Measurements from ENCODE around the gene TTLL5. TPM values are rescaled to one million over a fixed set of nuclear protein-coding genes. Genes with fewer than 3 reads are reported as not detected.

TTLL5 gene
- total and polyA plus RNA-seq, 9 of the 15 experiments (the other 6 are each of a cell fraction or from before 2014, with no cell fraction given) = 4.1 to 18.9 (median 12.6) TPM

DNA sequence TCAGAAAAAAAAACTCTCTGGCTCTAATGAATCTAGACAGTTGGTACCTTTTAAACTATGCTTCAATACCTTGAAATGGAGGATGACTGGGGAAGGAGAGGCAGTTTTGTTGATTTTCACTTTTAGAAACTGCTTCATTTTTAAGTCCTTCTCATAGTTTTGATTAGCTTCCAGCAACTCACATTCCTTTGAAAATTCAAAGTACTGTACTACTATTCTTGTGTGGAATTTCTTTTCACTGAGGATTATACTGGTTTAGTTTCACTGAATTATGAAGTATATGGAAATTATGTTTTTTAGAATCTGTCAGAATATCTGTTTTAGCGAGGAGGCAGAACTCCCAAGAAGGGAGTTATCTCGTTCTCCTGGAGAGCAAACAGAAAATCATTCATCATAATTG is 204.5 kb downstream of the TTLL5 start:
- H3K9ac ChIP-seq (ENCODE audit: insufficient read depth in 1 of 2, low read depth in 2 of 2, low read length in 2 of 2) = no peak overlapping the region
- BruUV-seq (replicated peaks) = no TSS peak
- DNase-seq (ENCODE audit: extremely low read depth in 1 of 4, low spot score in 3 of 4) (no peak), ATAC-seq (no peak), FAIRE-seq (no peak)
- no peaks in the 10 kb centered on the region for H3K36me3 ChIP-seq (ENCODE audit: control insufficient read depth, insufficient read depth, low read length)
- in situ Hi-C loops (cut with MboI) = no loop called here
- no peaks in the 10 kb centered on the region for H4K20me1 ChIP-seq (replicated peaks; ENCODE audit: control insufficient read depth, insufficient read depth, low read length)
- no peaks in the 10 kb centered on the region for H3K9me1 ChIP-seq (ENCODE audit: control insufficient read depth, insufficient read depth, low read length)
- peaks cover 0 to 13% of the 10 kb centered on the region in 2 experiments; a peak in 2 of 5 replicates for H3K4me1 ChIP-seq (replicated peaks in 1 of 2; ENCODE audit: control insufficient read depth in 2 of 2, insufficient read depth in 2 of 2, low read length in 2 of 2)
- no peaks in the 10 kb centered on the region for H3K79me2 ChIP-seq (ENCODE audit: control insufficient read depth, insufficient read depth, low read length)
- POLR2A ChIA-PET = no interaction called here
- CTCF ChIA-PET (ENCODE audit: low intra/inter-chr PET ratio) = no interaction called here
- no peak overlapping the region for H2AFZ ChIP-seq (ENCODE audit: low read depth, low read length)
- H3K27me3 ChIP-seq (ENCODE audit: control insufficient read depth in 2 of 2, insufficient read depth in 2 of 2, low read length in 2 of 2) = no peaks in the 10 kb centered on the region
- no peak overlapping the region for H3K4me3 ChIP-seq
- H3K27ac ChIP-seq (ENCODE audit: extremely low read depth, low read depth, low read length) = no peak overlapping the region
- H3K4me2 ChIP-seq (ENCODE audit: insufficient read depth, low read length) = no peak overlapping the region
- intact Hi-C loops (cut with micrococcal nuclease) = no loop called here
- TF ChIP-seq, protein P1, sequence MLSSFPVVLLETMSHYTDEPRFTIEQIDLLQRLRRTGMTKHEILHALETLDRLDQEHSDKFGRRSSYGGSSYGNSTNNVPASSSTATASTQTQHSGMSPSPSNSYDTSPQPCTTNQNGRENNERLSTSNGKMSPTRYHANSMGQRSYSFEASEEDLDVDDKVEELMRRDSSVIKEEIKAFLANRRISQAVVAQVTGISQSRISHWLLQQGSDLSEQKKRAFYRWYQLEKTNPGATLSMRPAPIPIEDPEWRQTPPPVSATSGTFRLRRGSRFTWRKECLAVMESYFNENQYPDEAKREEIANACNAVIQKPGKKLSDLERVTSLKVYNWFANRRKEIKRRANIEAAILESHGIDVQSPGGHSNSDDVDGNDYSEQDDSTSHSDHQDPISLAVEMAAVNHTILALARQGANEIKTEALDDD (IDR thresholded peaks at IDR 0.05) = no peak
- TF ChIP-seq, protein P2, sequence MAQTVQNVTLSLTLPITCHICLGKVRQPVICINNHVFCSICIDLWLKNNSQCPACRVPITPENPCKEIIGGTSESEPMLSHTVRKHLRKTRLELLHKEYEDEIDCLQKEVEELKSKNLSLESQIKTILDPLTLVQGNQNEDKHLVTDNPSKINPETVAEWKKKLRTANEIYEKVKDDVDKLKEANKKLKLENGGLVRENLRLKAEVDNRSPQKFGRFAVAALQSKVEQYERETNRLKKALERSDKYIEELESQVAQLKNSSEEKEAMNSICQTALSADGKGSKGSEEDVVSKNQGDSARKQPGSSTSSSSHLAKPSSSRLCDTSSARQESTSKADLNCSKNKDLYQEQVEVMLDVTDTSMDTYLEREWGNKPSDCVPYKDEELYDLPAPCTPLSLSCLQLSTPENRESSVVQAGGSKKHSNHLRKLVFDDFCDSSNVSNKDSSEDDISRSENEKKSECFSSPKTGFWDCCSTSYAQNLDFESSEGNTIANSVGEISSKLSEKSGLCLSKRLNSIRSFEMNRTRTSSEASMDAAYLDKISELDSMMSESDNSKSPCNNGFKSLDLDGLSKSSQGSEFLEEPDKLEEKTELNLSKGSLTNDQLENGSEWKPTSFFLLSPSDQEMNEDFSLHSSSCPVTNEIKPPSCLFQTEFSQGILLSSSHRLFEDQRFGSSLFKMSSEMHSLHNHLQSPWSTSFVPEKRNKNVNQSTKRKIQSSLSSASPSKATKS (CRISPR knock-in tag; IDR thresholded peaks at IDR 0.05) = no peak
- no peak for TF ChIP-seq KHSRP (IDR thresholded peaks at IDR 0.05)
- no peak for TF ChIP-seq TARDBP (IDR thresholded peaks at IDR 0.05)
- TF ChIP-seq, protein P3, sequence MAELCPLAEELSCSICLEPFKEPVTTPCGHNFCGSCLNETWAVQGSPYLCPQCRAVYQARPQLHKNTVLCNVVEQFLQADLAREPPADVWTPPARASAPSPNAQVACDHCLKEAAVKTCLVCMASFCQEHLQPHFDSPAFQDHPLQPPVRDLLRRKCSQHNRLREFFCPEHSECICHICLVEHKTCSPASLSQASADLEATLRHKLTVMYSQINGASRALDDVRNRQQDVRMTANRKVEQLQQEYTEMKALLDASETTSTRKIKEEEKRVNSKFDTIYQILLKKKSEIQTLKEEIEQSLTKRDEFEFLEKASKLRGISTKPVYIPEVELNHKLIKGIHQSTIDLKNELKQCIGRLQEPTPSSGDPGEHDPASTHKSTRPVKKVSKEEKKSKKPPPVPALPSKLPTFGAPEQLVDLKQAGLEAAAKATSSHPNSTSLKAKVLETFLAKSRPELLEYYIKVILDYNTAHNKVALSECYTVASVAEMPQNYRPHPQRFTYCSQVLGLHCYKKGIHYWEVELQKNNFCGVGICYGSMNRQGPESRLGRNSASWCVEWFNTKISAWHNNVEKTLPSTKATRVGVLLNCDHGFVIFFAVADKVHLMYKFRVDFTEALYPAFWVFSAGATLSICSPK (IDR thresholded peaks at IDR 0.05; ENCODE audit: borderline replicate concordance) = no peak
- TF ChIP-seq MTA2 (IDR thresholded peaks at IDR 0.05; ENCODE audit: low read depth) = no peak
- TF ChIP-seq DIDO1 (tag; IDR thresholded peaks at IDR 0.05; ENCODE audit: low read depth) = no peak
- TF ChIP-seq ZNF140 (CRISPR knock-in tag; IDR thresholded peaks at IDR 0.05) = no peak
- WGBS (ENCODE audit: insufficient coverage, low coverage, missing lambda C conversion rate) = 39% methylated on average over 2 of the region's 2 CpGs
- H3K9me3 ChIP-seq (replicated peaks; ENCODE audit: control insufficient read depth, insufficient read depth, low read depth, low read length) = no peaks in the 10 kb centered on the region
